Measurements from ENCODE around the gene CHRNB1.
A peak's percentile ranks its signal among the peaks of the same experiment; 100 is the strongest.

Gene CHRNB1

GRCh38 chr17:7435676-7436555, 8.9 kb upstream of the CHRNB1 start:
- peak overlapping the region; percentile 83 for H3K4me3 ChIP-seq (ENCODE audit: low read length)
- DNase-seq (ENCODE audit: low read depth, low spot score) = peak; percentile 41

GRCh38 chr17:7436556-7437368, 8.1 kb upstream of the CHRNB1 start:
- peak overlapping the region; percentile 83 for H3K4me3 ChIP-seq (ENCODE audit: low read length)
- DNase-seq (ENCODE audit: low read depth, low spot score) = peak; percentile 62

- DNase-seq (ENCODE audit: low read depth, low spot score) = no peak
- no peak overlapping the region for H3K4me3 ChIP-seq (ENCODE audit: low read length)
These were observed 7.4 kb upstream of the CHRNB1 start for GRCh38 chr17:7437369-7437863.

- no peak overlapping the region for H3K4me3 ChIP-seq (ENCODE audit: low read length)
- DNase-seq (ENCODE audit: low read depth, low spot score) = no peak
These were observed 6.8 kb upstream of the CHRNB1 start for GRCh38 chr17:7437950-7438614.

- H3K4me3 ChIP-seq (ENCODE audit: low read length) = no peak overlapping the region
- DNase-seq (ENCODE audit: low read depth, low spot score) = no peak
These were observed 6.0 kb upstream of the CHRNB1 start for GRCh38 chr17:7438656-7439460.

GRCh38 chr17:7439462-7440112, 5.3 kb upstream of the CHRNB1 start, which contains the start of gene FGF11:
FGF11 (plus strand) TSS chr17:7439512; CDS start chr17:7439621, 109 bp downstream.
- no peak within 1 kb of the TSS for H3K4me3 ChIP-seq (ENCODE audit: low read length)
- no peak for DNase-seq (ENCODE audit: low read depth, low spot score)

- H3K4me3 ChIP-seq (ENCODE audit: low read length) = no peak overlapping the region
- no peak for DNase-seq (ENCODE audit: low read depth, low spot score)
These were observed 4.6 kb upstream of the CHRNB1 start for GRCh38 chr17:7440113-7440833.

GRCh38 chr17:7440834-7441195, 4.0 kb upstream of the CHRNB1 start:
- no peak overlapping the region for H3K4me3 ChIP-seq (ENCODE audit: low read length)
- no peak for DNase-seq (ENCODE audit: low read depth, low spot score)

GRCh38 chr17:7441266-7441665, 3.6 kb upstream of the CHRNB1 start:
- DNase-seq (ENCODE audit: low read depth, low spot score) = no peak
- H3K4me3 ChIP-seq (ENCODE audit: low read length) = no peak overlapping the region

- no peak for DNase-seq (ENCODE audit: low read depth, low spot score)
- H3K4me3 ChIP-seq (ENCODE audit: low read length) = no peak overlapping the region
These were observed 2.7 kb upstream of the CHRNB1 start for GRCh38 chr17:7442142-7442541.

GRCh38 chr17:7443499-7444485, 1.1 kb upstream of the CHRNB1 start:
- no peak overlapping the region for H3K4me3 ChIP-seq (ENCODE audit: low read length)
- DNase-seq (ENCODE audit: low read depth, low spot score) = no peak

GRCh38 chr17:7445619-7445968, 733 bp downstream of the CHRNB1 start:
- no peak for DNase-seq (ENCODE audit: low read depth, low spot score)
- H3K4me3 ChIP-seq (ENCODE audit: low read length) = no peak overlapping the region

GRCh38 chr17:7448461-7448860, 3.6 kb downstream of the CHRNB1 start:
- H3K4me3 ChIP-seq (ENCODE audit: low read length) = no peak overlapping the region
- no peak for DNase-seq (ENCODE audit: low read depth, low spot score)

GRCh38 chr17:7459961-7460545, 15.2 kb downstream of the CHRNB1 start:
- no peak overlapping the region for H3K4me3 ChIP-seq (ENCODE audit: low read length)
- no peak for DNase-seq (ENCODE audit: low read depth, low spot score)

- no peak overlapping the region for H3K4me3 ChIP-seq (ENCODE audit: low read length)
- no peak for DNase-seq (ENCODE audit: low read depth, low spot score)
These were observed 16.2 kb downstream of the CHRNB1 start for GRCh38 chr17:7460850-7461660.
